HG03442 (cell line): ENCODE measurements around the gene RBAK.
"Not testable (repeated sequence)": the region's sequence is repeated elsewhere in the genome, so short reads cannot be mapped to it uniquely, and the experiment has no call there.

Experiments used
- ATAC-seq: cut with Tn5 transposase; IDR thresholded peaks from one replicate; pipeline ENCODE4 v1.9.1; 2021; ENCODE audit warnings: mild to moderate bottlenecking, moderate library complexity; ENCODE audit not compliant: unreplicated experiment

The RBAK gene

GRCh38 chr7:5050676-5051075, 5.0 kb downstream of the RBAK start:
- no peak for ATAC-seq

- not testable (repeated sequence) for ATAC-seq
Measured at GRCh38 chr7:5051731-5052130, 6.1 kb downstream of the RBAK start.

GRCh38 chr7:5053175-5053574, 7.5 kb downstream of the RBAK start:
- ATAC-seq, result no peak

GRCh38 chr7:5063698-5064097, 18.0 kb downstream of the RBAK start:
- ATAC-seq, result no peak

GRCh38 chr7:5064391-5065106, 18.9 kb downstream of the RBAK start:
- no peak for ATAC-seq

- ATAC-seq, result no peak
Measured at GRCh38 chr7:5065107-5065407, 19.4 kb downstream of the RBAK start.

- no peak for ATAC-seq
Measured at GRCh38 chr7:5068521-5068920, 22.9 kb downstream of the RBAK start.

GRCh38 chr7:5070206-5070605, 24.5 kb downstream of the RBAK start:
- no peak for ATAC-seq

GRCh38 chr7:5075187-5075586, 29.5 kb downstream of the RBAK start:
- not testable (repeated sequence) for ATAC-seq

- ATAC-seq, result no peak
Measured at GRCh38 chr7:5077740-5078139, 32.1 kb downstream of the RBAK start.

- ATAC-seq, result no peak
Measured at GRCh38 chr7:5082806-5083205, 37.1 kb downstream of the RBAK start.

- ATAC-seq, result no peak
Measured at GRCh38 chr7:5083311-5083711, 37.7 kb downstream of the RBAK start.

GRCh38 chr7:5086256-5086655, 40.6 kb downstream of the RBAK start:
- ATAC-seq, result no peak

- not testable (repeated sequence) for ATAC-seq
Measured at GRCh38 chr7:5088228-5088833, 42.7 kb downstream of the RBAK start.

GRCh38 chr7:5088906-5089305, 43.2 kb downstream of the RBAK start:
- ATAC-seq, result no peak

- ATAC-seq, result no peak
Measured at GRCh38 chr7:5093948-5094347, 48.3 kb downstream of the RBAK start.

- no peak for ATAC-seq
Measured at GRCh38 chr7:5094641-5095040, 49.0 kb downstream of the RBAK start.

GRCh38 chr7:5116359-5116758, 70.7 kb downstream of the RBAK start:
- no peak for ATAC-seq

- no peak for ATAC-seq
Measured at GRCh38 chr7:5117095-5117970, 71.7 kb downstream of the RBAK start.
